H1 (cell line): ENCODE measurements around the gene TRAF1. TPM values are rescaled to one million over a fixed set of nuclear protein-coding genes. Genes with fewer than 3 reads are reported as not detected.

ENCODE experiments used
- CTCF ChIA-PET: fragments of 300-600 bp; sonication (Branson Sonifier 250); formaldehyde crosslinking; loops from one replicate; lab custom pipeline; 2021; ENCODE audit not compliant: partially characterized antibody; lab: Charles Lee
- POLR2A ChIA-PET: fragments of 300-600 bp; sonication (Branson Sonifier 250); formaldehyde crosslinking; loops from one replicate; lab custom pipeline; 2021; ENCODE audit warnings: inconsistent platforms; ENCODE audit not compliant: partially characterized antibody; lab: Charles Lee
- DNase-seq, 2 experiments: peaks; one replicate each; pipeline versions ENCODE4 v3.0.0 to v3.0.0-alpha.2; 2010 to 2022; ENCODE audit warnings: low spot score in 2 of 2, low read depth in 1 of 2, mixed read lengths in 1 of 2
- FAIRE-seq: peaks from 2 replicates; lab custom pipeline; 2011; peaks lifted over from hg19 to GRCh38; lab: Jason Lieb, UNC
- H2AFZ ChIP-seq: 2 replicates; pipeline ENCODE4 v1.8.1; 2012; ENCODE audit warnings: low read length, inconsistent platforms
- H2AK5ac ChIP-seq: 2 replicates; pipeline ENCODE4 v1.6.1; 2013; ENCODE audit warnings: low read depth, low read length
- H2BK120ac ChIP-seq: replicated peaks from 2 replicates; pipeline ENCODE3; 2013; ENCODE audit warnings: low read depth, low read length, inconsistent platforms
- H2BK12ac ChIP-seq: 2 replicates; pipeline ENCODE4 v1.6.1; 2013; ENCODE audit warnings: low read depth, low read length
- H2BK15ac ChIP-seq: 2 replicates; pipeline ENCODE4 v1.6.1; 2013; ENCODE audit warnings: low read length
- H2BK20ac ChIP-seq: 2 replicates; pipeline ENCODE4 v1.6.1; 2013; ENCODE audit warnings: low read length
- H2BK5ac ChIP-seq: 2 replicates; pipeline ENCODE4 v1.6.1; 2013; ENCODE audit warnings: low read depth, low read length
- H3K14ac ChIP-seq: 2 replicates; pipeline ENCODE4 v1.6.1; 2013; ENCODE audit warnings: inconsistent platforms; ENCODE audit not compliant: insufficient read length
- H3K18ac ChIP-seq: 2 replicates; pipeline ENCODE4 v1.6.1; 2013; ENCODE audit warnings: low read length; ENCODE audit errors: extremely low read depth
- H3K23ac ChIP-seq: 2 replicates; pipeline ENCODE4 v1.6.1; 2013; ENCODE audit warnings: inconsistent platforms; ENCODE audit not compliant: insufficient read length
- H3K23me2 ChIP-seq: 2 replicates; pipeline ENCODE4 v1.6.1; 2013; ENCODE audit warnings: low read depth, low read length
- H3K27ac ChIP-seq: 2 replicates; pipeline ENCODE4 v1.6.1; 2011; ENCODE audit warnings: low read depth, low read length, inconsistent platforms
- H3K27me3 ChIP-seq, 4 experiments: replicated peaks in 1 of 4; 1 replicate in 1 of 4; 2 replicates in 3 of 4; pipeline versions ENCODE4 v1.6.1 to v1.8.1; 2011 to 2013; ENCODE audit warnings: low read length in 3 of 4, mild to moderate bottlenecking in 3 of 4, inconsistent platforms in 2 of 4, mixed read lengths in 2 of 4, moderate library complexity in 1 of 4; ENCODE audit not compliant: control insufficient read depth in 3 of 4, insufficient read depth in 3 of 4; ENCODE audit errors: extremely low read depth in 1 of 4
- H3K36me3 ChIP-seq, 4 experiments: 2 replicates each; pipeline versions ENCODE4 v1.6.1 to v1.8.1; 2011 to 2013; ENCODE audit warnings: mild to moderate bottlenecking in 4 of 4, low read length in 3 of 4, moderate library complexity in 2 of 4, control low read depth in 1 of 4, inconsistent platforms in 1 of 4; ENCODE audit not compliant: insufficient read depth in 4 of 4, control insufficient read depth in 2 of 4
- H3K4ac ChIP-seq: replicated peaks from 2 replicates; pipeline ENCODE3; 2013; ENCODE audit warnings: low read length, low read depth, mixed read lengths, inconsistent platforms; ENCODE audit not compliant: insufficient read length
- H3K4me1 ChIP-seq, 4 experiments: replicated peaks in 1 of 4; 1 replicate in 1 of 4; 2 replicates in 3 of 4; pipeline versions ENCODE4 v1.6.1 to v1.8.1; 2011 to 2013; ENCODE audit warnings: low read length in 3 of 4, inconsistent platforms in 2 of 4, mixed read lengths in 1 of 4; ENCODE audit not compliant: insufficient read depth in 4 of 4, control insufficient read depth in 3 of 4
- H3K4me2 ChIP-seq, 2 experiments: 2 replicates each; pipeline versions ENCODE4 v1.6.1 to v1.8.1; 2011 to 2013; ENCODE audit warnings: low read depth in 2 of 2, low read length in 2 of 2, control low read depth in 1 of 2, inconsistent platforms in 1 of 2, mild to moderate bottlenecking in 1 of 2; ENCODE audit not compliant: insufficient read depth in 1 of 2
- H3K4me3 ChIP-seq, 4 experiments: fragments of 200-600, 300-600 bp in 1 of 4; sonication (generic), shearing (Covaris generic), sonication (Bioruptor Twin) in 1 of 4; 2 replicates each; pipeline versions ENCODE4 v1.5.1 to v1.8.1; 2011 to 2016; ENCODE audit warnings: low read length in 4 of 4, low read depth in 3 of 4, control low read depth in 2 of 4, inconsistent platforms in 2 of 4, mild to moderate bottlenecking in 2 of 4, mixed read lengths in 1 of 4, moderate library complexity in 1 of 4; ENCODE audit not compliant: insufficient read depth in 2 of 4; ENCODE audit errors: extremely low read depth in 1 of 4
- H3K56ac ChIP-seq: replicated peaks from 2 replicates; pipeline ENCODE3; 2013; ENCODE audit warnings: low read depth, mild to moderate bottlenecking, mixed read lengths, low read length, inconsistent platforms; ENCODE audit not compliant: insufficient read length
- H3K79me1 ChIP-seq: 2 replicates; pipeline ENCODE4 v1.6.1; 2013; ENCODE audit warnings: low read depth, low read length, control low read depth
- H3K79me2 ChIP-seq, 2 experiments: 2 replicates each; pipeline versions ENCODE4 v1.6.1 to v1.8.1; 2012 to 2013; ENCODE audit warnings: low read length in 2 of 2, mild to moderate bottlenecking in 2 of 2, inconsistent platforms in 1 of 2; ENCODE audit not compliant: insufficient read depth in 2 of 2, control insufficient read depth in 1 of 2
- H3K9ac ChIP-seq, 4 experiments: replicated peaks in 1 of 4; 1 replicate in 1 of 4; 2 replicates in 3 of 4; pipeline versions ENCODE4 v1.6.1 to v1.8.1; 2011 to 2013; ENCODE audit warnings: low read depth in 3 of 4, low read length in 3 of 4, control low read depth in 2 of 4, mild to moderate bottlenecking in 2 of 4, moderate library complexity in 2 of 4, inconsistent platforms in 1 of 4; ENCODE audit errors: extremely low read depth in 1 of 4
- H3K9me3 ChIP-seq, 2 experiments: 2 replicates each; pipeline versions ENCODE4 v1.6.1 to v1.8.1; 2012 to 2013; ENCODE audit warnings: mild to moderate bottlenecking in 2 of 2, moderate library complexity in 2 of 2, control low read depth in 1 of 2, inconsistent platforms in 1 of 2, low read depth in 1 of 2, low read length in 1 of 2, mixed read lengths in 1 of 2; ENCODE audit not compliant: insufficient read depth in 2 of 2
- H4K20me1 ChIP-seq, 2 experiments: replicated peaks in 1 of 2; 2 replicates each; pipeline versions ENCODE3 to v1.8.1; 2011 to 2013; ENCODE audit warnings: inconsistent platforms in 2 of 2, low read length in 2 of 2, mild to moderate bottlenecking in 1 of 2; ENCODE audit not compliant: insufficient read depth in 2 of 2, control insufficient read depth in 1 of 2
- H4K5ac ChIP-seq: 2 replicates; pipeline ENCODE4 v1.6.1; 2013; ENCODE audit warnings: low read length, low read depth, mixed read lengths, inconsistent platforms; ENCODE audit not compliant: insufficient read length
- H4K8ac ChIP-seq: 2 replicates; pipeline ENCODE4 v1.8.0; 2013; ENCODE audit warnings: mild to moderate bottlenecking, moderate library complexity, low read length, inconsistent platforms; ENCODE audit not compliant: insufficient read depth; ENCODE audit errors: extremely low read depth
- H4K91ac ChIP-seq: replicated peaks from 2 replicates; pipeline ENCODE3; 2013; ENCODE audit warnings: low read length, mixed read lengths, inconsistent platforms; ENCODE audit not compliant: insufficient read length
- EP300 ChIP-seq, 2 experiments: IDR thresholded peaks; 1 replicate in 1 of 2; 2 replicates in 1 of 2; pipeline ENCODE4 v1.6.1; 2011 to 2012; ENCODE audit warnings: low read depth in 2 of 2, low read length in 2 of 2, mild to moderate bottlenecking in 2 of 2, borderline replicate concordance in 1 of 2, inconsistent platforms in 1 of 2, moderate library complexity in 1 of 2
- SUZ12 ChIP-seq: fragments of 200-600 bp; sonication (generic); IDR thresholded peaks from 2 replicates; pipeline ENCODE4 v1.6.1; 2012; ENCODE audit warnings: mild to moderate bottlenecking, inconsistent platforms, low read length, moderate library complexity, mixed read lengths
- WGBS, 2 experiments: shearing (Covaris generic) in 1 of 2; methylation state at CpG; one replicate each; pipeline versions ENCODE4 v1.1.6 to v1.1.7; 2013 to 2015; ENCODE audit warnings: low lambda C conversion rate in 2 of 2, mixed read lengths in 2 of 2, inconsistent platforms in 1 of 2, low coverage in 1 of 2, missing lambda C conversion rate in 1 of 2; ENCODE audit not compliant: insufficient replicate concordance in 2 of 2, insufficient coverage in 1 of 2, insufficient read length in 1 of 2; ENCODE audit errors: extremely low coverage in 1 of 2, missing lambda C conversion rate in 1 of 2; 5-methylcytosine and 5-hydroxymethylcytosine counted together
- polyA plus RNA-seq, 7 experiments: library from polyadenylated mRNA; depleted of rRNA in 3 of 7; stranded (reverse) in 5 of 7; unstranded in 2 of 7; fragments of >200 nt in 5 of 7; fragments of 200-250 nt in 2 of 7; gene quantifications; 1 replicate in 5 of 7; 2 replicates in 1 of 7; 4 replicates in 1 of 7; pipeline versions ENCODE4 v1.2.1 to v1.2.3, GENCODE V29; 2011 to 2013; ENCODE audit warnings: missing spikeins in 2 of 7, mixed read lengths in 2 of 7
- total RNA-seq: library from RNA; stranded (reverse); fragmentation: NEBNext Ultra II Directional; extraction: Animal tissue kit (Norgen Biotek cat#: 25700); gene quantifications from 2 replicates; pipeline ENCODE4 v1.2.1, GENCODE V29; 2021

Gene TRAF1
- total and polyA plus RNA-seq, 2 of the 8 experiments (the other 6 are each of a cell fraction or from before 2014, with no cell fraction given): 1.6 to 3.2 TPM

DNA sequence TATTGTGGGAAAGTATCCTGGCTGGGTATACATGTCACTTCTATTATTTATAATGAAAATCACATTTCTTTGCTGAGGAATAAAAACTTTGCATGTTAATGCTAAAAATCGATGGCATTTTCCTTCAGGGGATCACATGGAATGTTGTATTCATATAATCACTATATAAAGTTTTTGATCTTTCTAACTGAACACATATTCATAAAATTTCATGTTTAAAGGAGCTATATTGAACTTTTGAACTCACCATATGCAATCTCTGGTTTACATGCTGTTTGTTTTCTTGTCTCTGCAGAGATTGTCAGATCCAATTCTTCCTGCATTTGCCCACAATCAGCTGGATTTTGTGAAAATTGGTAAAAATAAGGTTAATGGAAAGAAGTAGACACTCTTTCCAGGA is 33.4 kb upstream of the TRAF1 start:
- H2AK5ac ChIP-seq: no peak overlapping the region
- H3K56ac ChIP-seq: no peak overlapping the region
- ChIA-PET POLR2A (interaction anchor here (0.9 kb wide), 1 partner anchor 117 kb away, joined by 3 read pairs; no protein-coding TSS in a partner anchor), CTCF (interaction anchor here (0.6 to 1.3 kb wide), 7 partner anchors 9 to 698 kb away, joined by 3 to 5 read pairs (median 3); no protein-coding TSS in a partner anchor)
- FAIRE-seq (no peak), DNase-seq (no peak)
- no peak overlapping the region for H2BK12ac ChIP-seq
- no peak overlapping the region for H2BK20ac ChIP-seq
- H4K5ac ChIP-seq: no peak overlapping the region
- WGBS, 2 experiments: 85% methylated on average over 1 of the region's 1 CpG; no CpG with 5 or more reads in 1 of the 2 experiments
- no peaks in the 10 kb centered on the region for H3K36me3 ChIP-seq
- H4K8ac ChIP-seq: no peak overlapping the region
- no peaks in the 10 kb centered on the region for H3K23me2 ChIP-seq
- H3K14ac ChIP-seq: no peak overlapping the region
- no peak overlapping the region for H3K27ac ChIP-seq
- H3K4me2 ChIP-seq: no peak overlapping the region
- no peaks in the 10 kb centered on the region for H3K79me1 ChIP-seq
- no peak overlapping the region for H2BK120ac ChIP-seq
- H3K4me1 ChIP-seq: peaks cover 0 to 3% (median 2%) of the 10 kb centered on the region in 4 experiments; a peak in 2 of 7 replicates
- H4K91ac ChIP-seq: no peak overlapping the region
- no peak overlapping the region for H2BK15ac ChIP-seq
- no peak overlapping the region for H3K18ac ChIP-seq
- H2BK5ac ChIP-seq: no peak overlapping the region
- H3K27me3 ChIP-seq: no peaks in the 10 kb centered on the region
- H3K4me3 ChIP-seq: no peak overlapping the region
- H3K9me3 ChIP-seq: no peaks in the 10 kb centered on the region
- no peaks in the 10 kb centered on the region for H3K79me2 ChIP-seq
- no peak overlapping the region for H3K9ac ChIP-seq
- no peaks in the 10 kb centered on the region for H4K20me1 ChIP-seq
- no peak overlapping the region for H3K4ac ChIP-seq
- TF ChIP-seq SUZ12 (no peak), EP300 (IDR thresholded peaks at IDR 0.05; ENCODE audit: borderline replicate concordance in 1 of 2, low read depth in 2 of 2, low read length in 2 of 2) (no peak)
- no peak overlapping the region for H3K23ac ChIP-seq
- H2AFZ ChIP-seq: no peak overlapping the region
